T-helper 9 cell (primary cell): ENCODE results near the gene ENOX1.
"Not testable (repeated sequence)": the region's sequence is repeated elsewhere in the genome, so short reads cannot be mapped to it uniquely, and the experiment has no call there.

Experiments used
- DNase-seq: peaks from one replicate; pipeline ENCODE4 v3.0.0-alpha.2; 2020

Gene ENOX1

GRCh38 chr13:43191546-43191945, 595.2 kb downstream of the ENOX1 start:
- no peak for DNase-seq

- DNase-seq: no peak
Observed at GRCh38 chr13:43185226-43185625, 601.5 kb downstream of the ENOX1 start.

GRCh38 chr13:43180837-43181236, 605.9 kb downstream of the ENOX1 start:
- DNase-seq: no peak

DNA sequence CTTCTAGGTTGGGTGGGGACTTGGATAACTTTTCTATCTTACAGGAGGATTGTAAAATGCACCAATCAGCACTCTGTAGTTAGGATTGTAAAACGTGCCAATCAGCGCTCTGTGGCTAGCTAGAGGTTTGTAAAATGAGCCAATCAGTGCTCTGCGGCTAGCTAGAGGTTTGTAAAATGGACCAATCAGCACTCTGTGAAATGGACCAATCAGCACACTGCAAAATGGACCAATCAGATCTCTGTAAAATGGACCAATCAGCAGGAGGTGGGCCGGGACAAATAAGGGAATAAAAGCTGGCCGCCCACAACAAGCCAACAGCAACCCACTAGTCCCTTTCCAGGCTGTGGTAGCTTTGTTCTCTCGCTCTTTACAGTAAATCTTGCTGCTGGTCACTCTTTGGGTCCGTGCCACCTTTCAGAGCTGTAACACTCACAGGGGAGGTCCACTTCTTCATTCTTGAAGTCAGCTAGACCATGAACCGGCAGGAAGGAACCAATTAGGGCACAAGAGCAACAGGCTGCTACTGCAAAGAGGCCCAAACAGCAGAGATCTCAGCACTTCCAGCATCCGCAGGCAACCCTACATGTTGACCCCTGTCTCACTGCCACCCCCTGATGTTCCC, 606.6 kb downstream of the ENOX1 start:
- no peak for DNase-seq

- DNase-seq: no peak
Observed at GRCh38 chr13:43171489-43171888, 615.3 kb downstream of the ENOX1 start.

DNA sequence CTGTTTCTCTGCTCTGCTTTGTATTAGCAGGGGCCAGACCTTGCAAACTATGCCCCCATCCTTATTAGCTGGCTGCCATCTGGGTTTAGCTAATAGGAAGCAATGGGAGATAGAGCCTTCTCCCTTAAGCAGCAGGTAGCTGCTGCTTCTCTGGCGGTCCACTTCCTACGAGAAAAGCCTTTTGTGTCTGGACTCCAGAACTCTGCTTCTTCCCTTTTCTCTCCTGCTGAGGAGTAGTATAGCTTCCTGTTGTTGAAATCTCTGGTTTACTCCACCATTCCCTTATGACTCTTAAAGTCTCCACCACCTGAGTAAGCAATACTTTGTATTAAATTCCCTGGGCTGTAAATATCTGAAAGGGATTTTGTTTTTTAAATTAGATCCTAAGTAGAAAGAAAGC, 616.3 kb downstream of the ENOX1 start:
- no peak for DNase-seq

GRCh38 chr13:43168434-43168833, 618.3 kb downstream of the ENOX1 start:
- not testable (repeated sequence) for DNase-seq

DNA sequence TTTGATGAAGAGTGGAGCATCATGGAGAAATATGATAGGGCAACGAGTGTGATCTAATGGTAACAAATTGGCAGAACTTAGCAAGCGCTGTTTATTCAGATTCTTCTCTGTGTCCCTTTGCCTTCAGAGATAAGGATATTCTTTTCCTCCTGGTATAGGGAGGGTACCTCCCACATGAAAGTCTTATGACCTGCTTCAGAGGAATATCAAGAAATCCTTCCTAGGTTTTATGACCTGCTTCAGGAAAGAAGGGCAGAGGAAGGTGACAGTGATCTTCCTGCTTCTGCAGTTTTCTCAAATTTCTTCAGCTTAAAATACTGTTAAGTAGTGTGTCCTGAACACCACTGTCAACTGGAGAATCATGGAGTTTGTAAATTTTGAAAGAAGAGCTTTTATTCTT, 619.0 kb downstream of the ENOX1 start:
- no peak for DNase-seq

- DNase-seq: no peak
Observed at GRCh38 chr13:43166644-43167457, 619.9 kb downstream of the ENOX1 start.
